ENCODE measurements around the gene FBXW7. TPM values are rescaled to one million over a fixed set of nuclear protein-coding genes. Genes with fewer than 3 reads are reported as not detected.

FBXW7 gene
- total RNA-seq, 1 donor from 2014 or later, result 21.0 TPM

DNA sequence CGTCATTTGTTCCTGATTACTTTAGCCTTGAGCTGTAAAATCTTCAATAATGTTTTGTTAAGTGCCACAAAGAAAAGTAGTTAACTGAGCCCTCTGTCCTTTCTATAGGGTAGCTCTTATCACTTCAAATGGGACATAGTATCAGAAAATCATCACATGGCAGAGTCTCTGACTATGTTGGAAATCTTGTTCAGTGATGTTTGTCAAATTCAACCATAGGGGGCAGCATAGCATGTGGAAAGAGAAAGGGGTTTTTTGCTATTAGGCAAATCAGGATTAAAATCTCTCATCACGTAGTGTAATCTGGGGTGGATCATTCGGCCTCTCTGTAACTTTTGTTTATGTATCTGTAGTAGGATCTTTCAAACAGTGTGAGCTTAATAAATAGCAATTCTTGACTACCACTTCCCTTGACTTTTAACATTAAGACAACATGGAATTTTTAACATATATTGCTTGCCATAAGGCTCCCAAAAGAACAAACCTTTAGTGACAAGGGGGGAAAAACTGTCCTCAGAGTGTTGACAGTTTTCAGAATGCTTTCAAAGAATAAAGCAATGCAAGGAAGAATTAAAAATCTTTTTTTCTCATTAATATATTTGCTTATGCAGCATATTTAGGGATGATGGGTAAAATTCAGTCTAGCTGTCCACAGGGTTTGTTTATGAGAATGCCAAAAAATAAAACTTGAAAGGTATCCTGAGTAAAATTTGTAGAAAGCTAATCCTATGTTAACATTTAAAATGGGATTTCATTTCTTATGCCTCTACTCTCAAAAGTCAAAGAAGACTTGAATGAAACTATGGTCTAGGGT lies 127.2 kb downstream of the FBXW7 start:
- TF ChIP-seq, protein P1, sequence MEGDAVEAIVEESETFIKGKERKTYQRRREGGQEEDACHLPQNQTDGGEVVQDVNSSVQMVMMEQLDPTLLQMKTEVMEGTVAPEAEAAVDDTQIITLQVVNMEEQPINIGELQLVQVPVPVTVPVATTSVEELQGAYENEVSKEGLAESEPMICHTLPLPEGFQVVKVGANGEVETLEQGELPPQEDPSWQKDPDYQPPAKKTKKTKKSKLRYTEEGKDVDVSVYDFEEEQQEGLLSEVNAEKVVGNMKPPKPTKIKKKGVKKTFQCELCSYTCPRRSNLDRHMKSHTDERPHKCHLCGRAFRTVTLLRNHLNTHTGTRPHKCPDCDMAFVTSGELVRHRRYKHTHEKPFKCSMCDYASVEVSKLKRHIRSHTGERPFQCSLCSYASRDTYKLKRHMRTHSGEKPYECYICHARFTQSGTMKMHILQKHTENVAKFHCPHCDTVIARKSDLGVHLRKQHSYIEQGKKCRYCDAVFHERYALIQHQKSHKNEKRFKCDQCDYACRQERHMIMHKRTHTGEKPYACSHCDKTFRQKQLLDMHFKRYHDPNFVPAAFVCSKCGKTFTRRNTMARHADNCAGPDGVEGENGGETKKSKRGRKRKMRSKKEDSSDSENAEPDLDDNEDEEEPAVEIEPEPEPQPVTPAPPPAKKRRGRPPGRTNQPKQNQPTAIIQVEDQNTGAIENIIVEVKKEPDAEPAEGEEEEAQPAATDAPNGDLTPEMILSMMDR (IDR thresholded peaks at IDR 0.05), result peak; percentile 57
- Mint-ChIP-seq H3K27ac (ENCODE audit: unreplicated experiment) (no peak overlapping the region), H3K36me3 (ENCODE audit: unreplicated experiment) (peaks cover 8% of the 10 kb centered on the region), H3K9me3 (ENCODE audit: unreplicated experiment) (no peaks in the 10 kb centered on the region), H3K27me3 (ENCODE audit: unreplicated experiment) (no peaks in the 10 kb centered on the region), H3K4me1 (ENCODE audit: unreplicated experiment) (no peaks in the 10 kb centered on the region), H3K4me3 (ENCODE audit: unreplicated experiment) (no peak overlapping the region)
- no peak for DNase-seq (ENCODE audit: extremely low spot score, unreplicated experiment)

DNA sequence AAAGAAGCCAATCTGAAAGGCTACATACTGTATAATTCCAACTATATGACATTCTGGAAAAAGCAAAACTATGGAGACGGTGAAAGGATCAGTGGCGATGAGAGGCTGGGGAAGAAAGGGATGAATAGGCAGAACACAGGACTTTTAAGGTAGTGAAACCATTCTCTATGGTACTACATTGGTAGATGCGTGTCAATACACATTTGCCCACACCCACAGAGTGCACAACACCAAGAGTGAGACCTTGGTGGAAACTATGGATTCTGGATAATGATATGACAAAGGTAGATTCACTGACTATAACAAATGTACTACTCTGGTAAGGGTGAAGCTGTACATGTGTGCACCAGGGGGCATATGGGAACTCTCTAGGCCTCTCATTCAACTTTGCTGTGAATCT lies 134.5 kb downstream of the FBXW7 start:
- H3K27me3 Mint-ChIP-seq (ENCODE audit: unreplicated experiment), result no peaks in the 10 kb centered on the region
- no peak overlapping the region for H3K27ac Mint-ChIP-seq (ENCODE audit: unreplicated experiment)
- no peaks in the 10 kb centered on the region for H3K4me1 Mint-ChIP-seq (ENCODE audit: unreplicated experiment)
- H3K4me3 Mint-ChIP-seq (ENCODE audit: unreplicated experiment), result no peak overlapping the region
- H3K36me3 Mint-ChIP-seq (ENCODE audit: unreplicated experiment), result peaks cover 2% of the 10 kb centered on the region
- H3K9me3 Mint-ChIP-seq (ENCODE audit: unreplicated experiment), result no peaks in the 10 kb centered on the region
- TF ChIP-seq, protein P1 (IDR thresholded peaks at IDR 0.05), result no peak
- DNase-seq (ENCODE audit: extremely low spot score, unreplicated experiment), result no peak

DNA sequence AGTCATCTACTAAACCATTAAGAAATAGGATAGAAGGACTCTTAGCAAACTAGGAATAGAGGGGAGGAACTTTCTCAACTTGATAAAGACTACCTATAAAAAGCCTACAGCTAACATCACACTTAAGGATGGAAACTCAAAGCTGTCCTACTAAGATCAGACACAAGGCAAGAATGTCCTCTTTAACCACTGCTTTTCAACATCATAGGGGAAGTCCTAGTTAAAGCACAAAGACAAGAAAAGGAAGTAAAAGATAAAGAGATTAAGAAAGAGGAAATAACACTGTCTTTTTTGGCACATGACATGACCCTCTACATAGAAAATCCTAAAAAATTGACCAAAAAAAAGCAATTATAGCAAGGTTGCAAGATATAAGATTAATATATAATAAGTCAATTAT lies 136.6 kb downstream of the FBXW7 start:
- Mint-ChIP-seq H3K4me1 (ENCODE audit: unreplicated experiment) (no peaks in the 10 kb centered on the region), H3K27me3 (ENCODE audit: unreplicated experiment) (no peaks in the 10 kb centered on the region), H3K4me3 (ENCODE audit: unreplicated experiment) (no peak overlapping the region), H3K9me3 (ENCODE audit: unreplicated experiment) (no peaks in the 10 kb centered on the region), H3K27ac (ENCODE audit: unreplicated experiment) (no peak overlapping the region), H3K36me3 (ENCODE audit: unreplicated experiment) (no peaks in the 10 kb centered on the region)
- TF ChIP-seq, protein P1 (IDR thresholded peaks at IDR 0.05), result no peak
- DNase-seq (ENCODE audit: extremely low spot score, unreplicated experiment), result no peak

DNA sequence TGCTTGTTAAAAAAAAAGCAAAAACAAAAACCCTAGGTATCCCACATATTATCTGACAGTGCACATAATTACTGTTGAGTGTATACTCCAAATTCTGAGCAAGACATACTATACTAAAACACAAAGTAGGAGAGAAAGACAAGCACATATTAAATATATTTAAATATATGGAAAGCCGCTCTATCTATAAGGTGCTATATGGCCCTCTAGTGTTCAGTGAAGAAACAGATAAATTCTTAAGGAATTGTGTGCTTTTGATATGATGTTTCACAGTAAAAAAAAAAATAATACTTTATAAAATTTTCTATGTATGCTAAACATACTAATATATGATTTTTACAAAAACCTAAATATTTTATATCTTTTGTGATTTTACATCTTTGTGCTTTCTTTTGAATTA lies 137.8 kb downstream of the FBXW7 start:
- no peak for DNase-seq (ENCODE audit: extremely low spot score, unreplicated experiment)

DNA sequence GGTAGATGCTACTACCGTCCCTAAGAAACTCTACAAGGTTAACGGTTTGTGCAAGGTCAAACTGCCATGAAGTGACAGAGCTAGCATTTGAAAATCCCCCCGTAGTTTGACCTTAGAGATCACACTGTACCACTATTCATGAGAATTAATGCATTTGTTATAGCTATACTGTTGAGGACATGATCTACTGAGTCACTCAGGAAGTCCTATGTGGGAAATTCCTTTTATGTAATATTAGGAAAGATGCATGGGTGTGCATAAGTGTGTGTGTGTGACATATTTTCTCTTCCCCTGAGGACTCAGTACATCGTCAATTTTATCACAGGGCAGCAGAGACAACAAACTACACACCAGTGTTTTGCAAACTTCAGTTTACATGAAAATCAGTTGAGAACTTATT lies 141.1 kb downstream of the FBXW7 start:
- H3K36me3 Mint-ChIP-seq (ENCODE audit: unreplicated experiment), result no peaks in the 10 kb centered on the region
- no peak overlapping the region for H3K27ac Mint-ChIP-seq (ENCODE audit: unreplicated experiment)
- no peaks in the 10 kb centered on the region for H3K9me3 Mint-ChIP-seq (ENCODE audit: unreplicated experiment)
- H3K4me1 Mint-ChIP-seq (ENCODE audit: unreplicated experiment), result peaks cover 4% of the 10 kb centered on the region
- TF ChIP-seq, protein P1 (IDR thresholded peaks at IDR 0.05), result no peak
- no peak overlapping the region for H3K4me3 Mint-ChIP-seq (ENCODE audit: unreplicated experiment)
- H3K27me3 Mint-ChIP-seq (ENCODE audit: unreplicated experiment), result no peaks in the 10 kb centered on the region
- no peak for DNase-seq (ENCODE audit: extremely low spot score, unreplicated experiment)

More for the DNA sequence above, 137.8 kb downstream of the FBXW7 start:
- no peaks in the 10 kb centered on the region for H3K27me3 Mint-ChIP-seq (ENCODE audit: unreplicated experiment)
- no peaks in the 10 kb centered on the region for H3K36me3 Mint-ChIP-seq (ENCODE audit: unreplicated experiment)
- TF ChIP-seq, protein P1 (IDR thresholded peaks at IDR 0.05), result peak; percentile 58
- no peaks in the 10 kb centered on the region for H3K4me1 Mint-ChIP-seq (ENCODE audit: unreplicated experiment)
- H3K9me3 Mint-ChIP-seq (ENCODE audit: unreplicated experiment), result no peaks in the 10 kb centered on the region
- H3K4me3 Mint-ChIP-seq (ENCODE audit: unreplicated experiment), result no peak overlapping the region
- no peak overlapping the region for H3K27ac Mint-ChIP-seq (ENCODE audit: unreplicated experiment)

Data from osteocyte (in vitro differentiated cells).